Fibroblast of lung (primary cell): ENCODE measurements around the gene SLC44A4.
"Not testable (repeated sequence)": the region's sequence is repeated elsewhere in the genome, so short reads cannot be mapped to it uniquely, and the experiment has no call there.

ENCODE experiments used
- EZH2 ChIP-seq: IDR thresholded peaks from 2 replicates; pipeline ENCODE4 v1.5.1; 2012; ENCODE audit warnings: low read length, control low read depth, mild to moderate bottlenecking; ENCODE audit errors: missing control alignments
- TF ChIP-seq, protein P1 (sequence below), 2 donors: IDR thresholded peaks in 1 of 2; conservative IDR thresholded peaks in 1 of 2; 1 replicate in 1 of 2; 2 replicates in 1 of 2; pipeline ENCODE4 v1.5.1; 2011 to 2012; ENCODE audit warnings: low read length in 2 of 2, control low read depth in 1 of 2, inconsistent platforms in 1 of 2, low read depth in 1 of 2, mild to moderate bottlenecking in 1 of 2

DNA sequence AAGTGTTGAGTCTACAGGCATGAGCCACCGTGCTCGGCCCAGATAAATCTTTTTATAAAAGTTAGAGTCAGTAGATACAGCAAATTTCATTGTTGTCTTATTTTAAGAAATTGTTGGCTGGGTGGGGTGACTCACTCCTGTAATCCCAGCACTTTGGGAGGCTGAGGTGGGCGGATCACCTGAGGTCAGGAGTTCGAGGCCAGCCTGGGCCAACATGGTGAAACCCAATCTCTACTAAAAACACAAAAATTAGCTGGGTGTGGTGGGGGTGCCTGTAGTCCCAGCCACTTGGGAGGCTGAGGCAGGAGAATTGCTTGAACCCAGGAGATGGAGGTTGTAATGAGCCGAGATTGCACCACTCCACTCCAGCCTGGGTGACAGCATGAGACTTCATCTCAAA lies 29.5 kb upstream of the SLC44A4 start:
- TF ChIP-seq, protein P1, sequence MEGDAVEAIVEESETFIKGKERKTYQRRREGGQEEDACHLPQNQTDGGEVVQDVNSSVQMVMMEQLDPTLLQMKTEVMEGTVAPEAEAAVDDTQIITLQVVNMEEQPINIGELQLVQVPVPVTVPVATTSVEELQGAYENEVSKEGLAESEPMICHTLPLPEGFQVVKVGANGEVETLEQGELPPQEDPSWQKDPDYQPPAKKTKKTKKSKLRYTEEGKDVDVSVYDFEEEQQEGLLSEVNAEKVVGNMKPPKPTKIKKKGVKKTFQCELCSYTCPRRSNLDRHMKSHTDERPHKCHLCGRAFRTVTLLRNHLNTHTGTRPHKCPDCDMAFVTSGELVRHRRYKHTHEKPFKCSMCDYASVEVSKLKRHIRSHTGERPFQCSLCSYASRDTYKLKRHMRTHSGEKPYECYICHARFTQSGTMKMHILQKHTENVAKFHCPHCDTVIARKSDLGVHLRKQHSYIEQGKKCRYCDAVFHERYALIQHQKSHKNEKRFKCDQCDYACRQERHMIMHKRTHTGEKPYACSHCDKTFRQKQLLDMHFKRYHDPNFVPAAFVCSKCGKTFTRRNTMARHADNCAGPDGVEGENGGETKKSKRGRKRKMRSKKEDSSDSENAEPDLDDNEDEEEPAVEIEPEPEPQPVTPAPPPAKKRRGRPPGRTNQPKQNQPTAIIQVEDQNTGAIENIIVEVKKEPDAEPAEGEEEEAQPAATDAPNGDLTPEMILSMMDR (conservative IDR thresholded peaks at IDR 0.05 in 1 of 2, IDR thresholded peaks at IDR 0.05 in 1 of 2; ENCODE audit: low read depth in 1 of 2, low read length in 2 of 2): not testable (repeated sequence)
- not testable (repeated sequence) for TF ChIP-seq EZH2
